PC-9 (cell line): ENCODE measurements around the gene GEMIN2.
"Not testable (repeated sequence)": the region's sequence is repeated elsewhere in the genome, so short reads cannot be mapped to it uniquely, and the experiment has no call there.

Experiments used
- EZH2 ChIP-seq: fragments of 200-600 bp; sonication (generic); IDR thresholded peaks from 2 replicates; pipeline ENCODE4 v1.8.0; 2017; ENCODE audit warnings: antibody characterized with exemption, low read depth
- TF ChIP-seq, protein P1 (sequence below): fragments of 200-600 bp; sonication (generic); conservative IDR thresholded peaks from 2 replicates; pipeline ENCODE4 v1.6.1; 2017; ENCODE audit warnings: mixed run types, antibody characterized with exemption, mild to moderate bottlenecking, moderate library complexity

GRCh38 chr14:39137835-39138234 lies 23.7 kb downstream of the GEMIN2 start:
- TF ChIP-seq, protein P1, sequence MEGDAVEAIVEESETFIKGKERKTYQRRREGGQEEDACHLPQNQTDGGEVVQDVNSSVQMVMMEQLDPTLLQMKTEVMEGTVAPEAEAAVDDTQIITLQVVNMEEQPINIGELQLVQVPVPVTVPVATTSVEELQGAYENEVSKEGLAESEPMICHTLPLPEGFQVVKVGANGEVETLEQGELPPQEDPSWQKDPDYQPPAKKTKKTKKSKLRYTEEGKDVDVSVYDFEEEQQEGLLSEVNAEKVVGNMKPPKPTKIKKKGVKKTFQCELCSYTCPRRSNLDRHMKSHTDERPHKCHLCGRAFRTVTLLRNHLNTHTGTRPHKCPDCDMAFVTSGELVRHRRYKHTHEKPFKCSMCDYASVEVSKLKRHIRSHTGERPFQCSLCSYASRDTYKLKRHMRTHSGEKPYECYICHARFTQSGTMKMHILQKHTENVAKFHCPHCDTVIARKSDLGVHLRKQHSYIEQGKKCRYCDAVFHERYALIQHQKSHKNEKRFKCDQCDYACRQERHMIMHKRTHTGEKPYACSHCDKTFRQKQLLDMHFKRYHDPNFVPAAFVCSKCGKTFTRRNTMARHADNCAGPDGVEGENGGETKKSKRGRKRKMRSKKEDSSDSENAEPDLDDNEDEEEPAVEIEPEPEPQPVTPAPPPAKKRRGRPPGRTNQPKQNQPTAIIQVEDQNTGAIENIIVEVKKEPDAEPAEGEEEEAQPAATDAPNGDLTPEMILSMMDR, result not testable (repeated sequence)
- not testable (repeated sequence) for TF ChIP-seq EZH2
